K562 (cell line): Measurements from ENCODE around the gene MFSD12. TPM values are rescaled to one million over a fixed set of nuclear protein-coding genes. Genes with fewer than 3 reads are reported as not detected.

Source experiments
- ARID3B ChIP-seq: fragments of 250-450 bp; sonication (Bioruptor Pico); IDR thresholded peaks from 2 replicates; pipeline ENCODE4 v1.4.0; 2020; ENCODE audit warnings: borderline replicate concordance
- CREB1 ChIP-seq, 2 experiments: sonication (generic) in 1 of 2; formaldehyde crosslinking in 1 of 2; IDR thresholded peaks; 2 replicates each; pipeline versions ENCODE4 v1.6.1 to v1.8.0; 2012 to 2022; ENCODE audit warnings: inconsistent platforms in 1 of 2, mild to moderate bottlenecking in 1 of 2, missing genetic modification reagents in 1 of 2, moderate library complexity in 1 of 2
- CSDE1 ChIP-seq, 2 experiments: fragments of 450-650 bp; IDR thresholded peaks; 2 replicates each; pipeline ENCODE4 v1.6.1; 2016; ENCODE audit warnings: mild to moderate bottlenecking in 1 of 2
- FOSL1 ChIP-seq: fragments of 200-800 bp; sonication (Bioruptor generic); conservative IDR thresholded peaks from 2 replicates; pipeline ENCODE4 v1.6.1; 2016; ENCODE audit warnings: missing genetic modification characterization, missing compliant biosample characterization
- MCM3 ChIP-seq: fragments of 450-650 bp; IDR thresholded peaks from 2 replicates; pipeline ENCODE4 v1.6.1; 2016
- NCOR1 ChIP-seq: fragments of 450-650 bp; IDR thresholded peaks from 2 replicates; pipeline ENCODE4 v1.6.1; 2016; ENCODE audit warnings: mild to moderate bottlenecking, moderate library complexity
- RBM17 ChIP-seq: fragments of 200-400 bp; formaldehyde crosslinking; IDR thresholded peaks from 2 replicates; pipeline ENCODE4 v1.6.1; 2017; ENCODE audit warnings: low read depth, mild to moderate bottlenecking, low read length, borderline replicate concordance
- RNF2 ChIP-seq: sonication (generic); IDR thresholded peaks from 2 replicates; pipeline ENCODE4 v1.6.1; 2016
- ZC3H11A ChIP-seq: IDR thresholded peaks from 2 replicates; pipeline ENCODE4 v1.6.1; 2012; ENCODE audit warnings: low read depth, low read length, improper control_type of control experiment
- ZNF253 ChIP-seq: fragments of 250-450 bp; sonication (Bioruptor Pico); conservative IDR thresholded peaks from 2 replicates; pipeline ENCODE4 v1.6.1; 2021; ENCODE audit warnings: mild to moderate bottlenecking
- polyA plus RNA-seq, 8 experiments: library from polyadenylated mRNA; depleted of rRNA in 4 of 8; stranded (reverse) in 5 of 8; unstranded in 3 of 8; fragments of >200 nt; fragmentation: Nextera tagmentation in 2 of 8; fragmentation: Illumina TruSeq in 1 of 8; extraction: Ambion mirVana in 2 of 8; extraction: Trizol in 1 of 8; gene quantifications; 2 replicates each; pipeline versions ENCODE4 v1.2.1 to v1.2.3, GENCODE V29; 2011 to 2014; ENCODE audit warnings: inconsistent platforms in 1 of 8, missing spikeins in 1 of 8
- total RNA-seq, 7 experiments: library from RNA; depleted of rRNA in 6 of 7; stranded (reverse); fragments of >200 nt in 6 of 7; fragmentation: Illumina TruSeq in 2 of 7; extraction: Trizol in 2 of 7; gene quantifications; 2 replicates each; pipeline versions ENCODE4 v1.2.1 to v1.2.3, GENCODE V29; 2011 to 2021; ENCODE audit warnings: low replicate concordance in 1 of 7
- TF ChIP-seq, protein P1 (sequence below): fragments of 150-350 bp; IDR thresholded peaks from 2 replicates; pipeline ENCODE4 v1.6.1; 2014; ENCODE audit warnings: low read depth, mild to moderate bottlenecking, low read length, borderline replicate concordance

Gene MFSD12
- total and polyA plus RNA-seq, 9 of the 15 experiments (the other 6 are each of a cell fraction or from before 2014, with no cell fraction given), result 0.69 to 112 (median 31.8) TPM

- TF ChIP-seq ARID3B (CRISPR knock-in tag) (no peak), MCM3 (no peak), CREB1 (IDR thresholded peaks at IDR 0.05) (peak; percentile 95), CREB1 (CRISPR knock-in tag; IDR thresholded peaks at IDR 0.05) (peak; percentile 95), ZC3H11A (no peak), CSDE1 (IDR thresholded peaks at IDR 0.05) (peak in 1 of 2 experiments; percentile 97; a peak in 2 of 4 replicates), NCOR1 (no peak), ZNF253 (CRISPR knock-in tag) (no peak), RNF2 (no peak), FOSL1 (tag) (no peak), RBM17 (no peak)
- TF ChIP-seq, protein P1, sequence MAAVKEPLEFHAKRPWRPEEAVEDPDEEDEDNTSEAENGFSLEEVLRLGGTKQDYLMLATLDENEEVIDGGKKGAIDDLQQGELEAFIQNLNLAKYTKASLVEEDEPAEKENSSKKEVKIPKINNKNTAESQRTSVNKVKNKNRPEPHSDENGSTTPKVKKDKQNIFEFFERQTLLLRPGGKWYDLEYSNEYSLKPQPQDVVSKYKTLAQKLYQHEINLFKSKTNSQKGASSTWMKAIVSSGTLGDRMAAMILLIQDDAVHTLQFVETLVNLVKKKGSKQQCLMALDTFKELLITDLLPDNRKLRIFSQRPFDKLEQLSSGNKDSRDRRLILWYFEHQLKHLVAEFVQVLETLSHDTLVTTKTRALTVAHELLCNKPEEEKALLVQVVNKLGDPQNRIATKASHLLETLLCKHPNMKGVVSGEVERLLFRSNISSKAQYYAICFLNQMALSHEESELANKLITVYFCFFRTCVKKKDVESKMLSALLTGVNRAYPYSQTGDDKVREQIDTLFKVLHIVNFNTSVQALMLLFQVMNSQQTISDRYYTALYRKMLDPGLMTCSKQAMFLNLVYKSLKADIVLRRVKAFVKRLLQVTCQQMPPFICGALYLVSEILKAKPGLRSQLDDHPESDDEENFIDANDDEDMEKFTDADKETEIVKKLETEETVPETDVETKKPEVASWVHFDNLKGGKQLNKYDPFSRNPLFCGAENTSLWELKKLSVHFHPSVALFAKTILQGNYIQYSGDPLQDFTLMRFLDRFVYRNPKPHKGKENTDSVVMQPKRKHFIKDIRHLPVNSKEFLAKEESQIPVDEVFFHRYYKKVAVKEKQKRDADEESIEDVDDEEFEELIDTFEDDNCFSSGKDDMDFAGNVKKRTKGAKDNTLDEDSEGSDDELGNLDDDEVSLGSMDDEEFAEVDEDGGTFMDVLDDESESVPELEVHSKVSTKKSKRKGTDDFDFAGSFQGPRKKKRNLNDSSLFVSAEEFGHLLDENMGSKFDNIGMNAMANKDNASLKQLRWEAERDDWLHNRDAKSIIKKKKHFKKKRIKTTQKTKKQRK, result no peak
Observed at GRCh38 chr19:3505598-3506383, 51.6 kb downstream of the MFSD12 start, which contains the start of gene FZR1 (continued).
